HG03103 (cell line): ENCODE measurements around the gene APCDD1.
"Not testable (repeated sequence)": the region's sequence is repeated elsewhere in the genome, so short reads cannot be mapped to it uniquely, and the experiment has no call there.

Source experiments
- ATAC-seq: cut with Tn5 transposase; IDR thresholded peaks from one replicate; pipeline ENCODE4 v1.9.1; 2021; ENCODE audit warnings: low read depth; ENCODE audit not compliant: unreplicated experiment

Gene APCDD1

DNA sequence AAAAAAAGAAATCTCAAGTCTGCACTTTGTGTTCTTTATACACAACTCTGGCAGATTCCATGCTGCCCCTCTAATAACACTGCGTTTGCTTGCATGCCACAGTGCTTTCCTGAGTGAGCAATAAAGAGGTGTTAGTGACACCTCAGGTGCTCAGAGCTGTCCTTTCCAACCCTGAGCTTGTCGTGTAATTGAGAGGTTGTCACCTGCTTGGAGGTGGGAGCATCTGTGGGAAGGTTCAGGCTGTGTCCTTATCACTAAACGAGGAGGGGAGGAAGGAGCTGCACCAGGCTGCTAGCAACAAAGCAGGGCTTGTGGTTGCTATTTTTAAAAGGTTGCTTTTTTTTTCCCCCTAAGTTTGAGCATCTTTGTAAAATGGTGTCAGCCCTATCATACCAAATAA, 31.9 kb downstream of the APCDD1 start:
- no peak for ATAC-seq

DNA sequence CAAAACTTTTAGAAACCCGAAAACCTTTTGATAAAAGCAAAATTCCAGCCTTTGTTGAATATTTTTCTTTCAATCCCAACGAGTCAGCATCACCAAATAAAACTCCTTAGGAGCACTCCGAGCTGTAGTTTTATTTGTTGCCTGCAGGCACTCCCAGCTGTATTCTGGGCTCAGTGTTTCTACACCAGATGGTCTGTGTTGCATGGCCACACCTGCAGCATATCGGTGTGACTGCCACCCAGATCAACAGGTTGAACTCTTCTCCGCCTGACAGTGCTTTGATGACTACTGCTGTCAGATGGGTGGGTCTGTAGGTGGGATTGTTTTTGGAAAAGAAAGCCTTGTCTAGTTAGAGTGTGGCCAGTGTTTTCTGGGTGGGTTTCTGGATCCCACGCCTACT, 32.7 kb downstream of the APCDD1 start:
- ATAC-seq = no peak

DNA sequence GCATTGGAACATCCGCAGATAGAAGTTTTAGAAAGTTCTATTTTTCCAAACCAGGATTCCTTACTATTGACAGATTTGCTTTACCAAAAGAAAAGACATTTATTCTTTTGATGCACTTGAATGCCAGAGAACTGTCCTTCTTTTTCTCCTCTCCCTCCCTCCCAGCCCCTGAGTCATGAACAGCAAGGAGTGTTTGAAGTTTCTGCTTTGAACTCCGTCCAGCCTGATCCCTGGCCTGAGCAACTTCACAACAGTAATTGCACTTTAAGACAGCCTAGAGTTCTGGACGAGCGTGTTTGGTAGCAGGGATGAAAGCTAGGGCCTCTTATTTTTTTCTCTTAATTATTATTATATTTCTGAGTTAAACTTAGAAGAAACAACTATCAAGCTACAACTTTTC, 33.6 kb downstream of the APCDD1 start:
- no peak for ATAC-seq

DNA sequence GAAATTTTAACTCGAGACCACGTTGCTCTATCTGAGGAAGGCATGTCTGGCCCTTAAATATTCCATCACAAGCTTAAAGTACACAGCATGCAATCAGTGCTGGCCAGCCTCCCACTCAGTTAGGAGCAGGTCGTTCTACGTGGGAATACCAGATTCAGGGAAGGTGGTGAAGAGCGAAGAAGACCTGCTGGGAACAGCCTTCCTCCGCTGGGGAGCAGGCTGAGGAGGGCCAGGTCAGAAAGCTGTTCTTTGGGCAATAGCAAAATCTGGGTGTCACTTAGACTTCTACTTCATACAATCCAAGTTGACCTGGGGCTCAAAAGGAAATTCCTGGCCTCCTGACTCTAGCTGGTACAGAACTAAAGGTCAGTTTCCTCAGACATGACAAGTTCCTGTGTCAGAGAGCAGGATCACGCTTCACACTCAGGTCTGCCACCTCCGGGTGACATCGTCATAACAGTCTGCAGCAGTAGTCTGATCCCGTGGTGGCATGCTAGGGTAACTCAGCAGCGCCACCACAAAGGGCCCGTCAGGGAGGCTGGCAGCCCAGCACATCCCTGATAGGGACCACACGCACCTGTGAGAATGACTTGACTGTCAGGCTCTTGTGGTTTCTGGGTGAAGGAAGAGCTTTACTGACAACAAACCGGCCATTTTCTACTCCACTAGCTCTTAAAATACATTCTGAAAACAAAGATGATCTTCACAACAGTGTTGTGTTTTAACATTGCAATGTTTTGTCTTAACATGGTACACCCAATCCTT, 36.1 kb downstream of the APCDD1 start:
- ATAC-seq = peak; percentile 94

DNA sequence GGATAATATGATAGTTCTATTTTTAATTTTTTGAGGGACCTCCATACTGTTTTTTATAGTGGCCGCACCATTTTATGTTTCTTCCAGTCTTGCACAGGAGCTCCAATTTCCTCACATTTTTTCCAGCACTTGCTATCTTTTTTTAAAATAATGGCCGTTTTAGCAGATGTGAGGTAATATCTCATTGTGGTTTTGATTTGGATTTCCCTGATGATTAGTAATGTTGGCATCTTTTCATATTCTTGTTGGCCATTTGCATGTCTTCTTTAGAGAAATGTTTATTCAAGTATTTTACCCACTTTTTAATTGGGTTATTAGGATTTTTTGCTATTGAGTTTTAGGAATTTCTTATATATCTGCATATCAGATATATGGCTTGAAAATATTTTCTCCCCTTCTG, 41.5 kb downstream of the APCDD1 start:
- ATAC-seq = no peak

DNA sequence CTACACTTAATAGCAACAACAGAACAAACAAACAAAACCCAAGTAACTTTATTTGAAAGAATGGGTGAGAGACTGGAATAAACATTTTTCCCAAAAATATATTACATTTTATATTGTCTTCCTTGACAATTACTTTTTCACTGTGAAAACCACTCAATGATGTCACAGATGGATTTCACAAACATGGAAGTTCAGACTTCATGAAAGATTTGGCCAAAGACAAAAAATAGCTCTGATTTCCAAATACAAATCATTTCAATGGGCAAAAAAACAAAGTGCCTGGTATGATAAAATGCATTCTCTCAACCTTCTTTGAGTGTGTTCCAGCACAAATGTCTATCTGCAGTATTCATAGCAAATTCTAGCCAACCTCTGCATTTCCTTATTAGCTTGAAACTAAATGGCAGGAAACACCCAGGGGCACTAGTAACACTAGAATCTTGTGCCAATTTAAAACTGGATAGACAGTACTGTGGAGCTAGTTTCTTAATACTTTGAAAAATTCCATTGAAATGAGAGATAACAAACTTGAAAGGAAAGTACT, 42.8 kb downstream of the APCDD1 start:
- ATAC-seq = no peak

DNA sequence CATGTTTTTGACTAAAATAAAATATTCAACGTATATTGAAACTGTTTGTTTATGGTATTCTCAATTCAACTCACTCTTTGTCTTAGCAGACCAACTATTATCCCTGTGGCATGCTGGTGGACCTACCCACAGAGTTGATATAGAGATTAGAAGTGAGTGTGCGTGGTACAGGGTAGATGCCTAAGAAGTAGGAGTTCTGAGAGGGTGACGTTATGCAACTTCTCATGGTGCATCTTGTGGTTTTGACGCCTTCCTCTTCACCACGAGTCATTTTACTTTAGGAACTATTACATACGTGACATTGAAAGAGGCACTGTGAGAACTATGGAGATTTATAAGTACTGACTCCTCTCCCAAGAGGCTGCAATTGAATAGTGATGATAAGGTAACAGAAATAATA, 44.8 kb downstream of the APCDD1 start:
- no peak for ATAC-seq

DNA sequence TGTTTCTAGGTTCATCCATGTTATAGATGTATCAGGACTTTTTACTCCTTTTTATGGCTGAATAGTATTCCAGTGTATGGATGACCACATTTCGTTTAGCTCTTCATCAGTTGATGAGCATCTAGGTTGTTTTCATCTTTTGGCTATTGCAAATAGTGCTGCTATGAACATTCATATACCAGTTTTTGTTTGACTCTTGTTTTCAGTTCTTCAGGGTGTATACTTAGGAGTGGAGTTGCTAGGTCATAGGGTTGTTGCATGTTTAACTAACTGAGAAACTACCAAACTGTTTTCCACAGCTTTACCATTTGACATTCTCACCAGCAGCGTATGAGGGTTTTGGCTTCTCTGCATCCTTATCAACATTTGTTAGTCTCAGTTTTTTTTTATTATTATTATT, 45.6 kb downstream of the APCDD1 start:
- no peak for ATAC-seq

DNA sequence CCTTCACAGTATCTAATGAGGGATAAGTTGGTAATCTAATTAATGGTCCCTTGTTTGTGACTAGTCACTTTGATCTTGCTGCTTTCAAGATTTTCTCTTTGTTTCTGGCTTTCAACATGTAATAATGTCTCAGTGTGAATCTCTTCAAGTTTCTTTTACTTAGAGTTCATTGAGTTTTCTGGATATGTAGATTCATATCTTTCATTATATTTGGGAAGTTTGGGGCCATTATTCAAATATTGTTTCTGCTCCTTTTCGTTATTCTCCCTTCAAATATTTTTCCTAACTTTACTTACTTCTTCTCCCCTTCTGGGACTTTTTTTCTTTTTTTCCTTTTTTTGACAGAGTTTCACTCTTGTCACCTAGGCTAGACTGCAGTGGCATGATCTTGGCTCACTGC, 50.3 kb downstream of the APCDD1 start:
- ATAC-seq = no peak

DNA sequence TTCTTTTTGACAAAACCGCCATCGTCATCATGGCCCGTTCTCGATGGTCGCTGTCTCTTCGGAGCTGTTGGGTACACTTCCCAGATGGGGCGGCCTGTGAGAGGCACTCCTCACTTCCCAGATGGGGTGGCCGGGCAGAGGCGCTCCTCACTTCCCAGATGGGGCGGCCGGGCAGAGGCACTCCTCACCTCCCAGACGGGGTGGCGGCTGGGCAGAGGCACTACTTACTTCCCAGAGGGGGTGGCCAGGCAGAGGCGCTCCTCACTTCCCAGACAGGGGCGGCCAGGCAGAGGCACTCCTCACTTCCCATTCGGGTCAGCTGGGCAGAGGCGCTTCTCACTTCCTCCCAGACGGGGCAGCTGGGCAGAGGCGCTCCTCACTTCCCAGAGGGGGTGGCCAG, 51.5 kb downstream of the APCDD1 start:
- ATAC-seq = not testable (repeated sequence)

DNA sequence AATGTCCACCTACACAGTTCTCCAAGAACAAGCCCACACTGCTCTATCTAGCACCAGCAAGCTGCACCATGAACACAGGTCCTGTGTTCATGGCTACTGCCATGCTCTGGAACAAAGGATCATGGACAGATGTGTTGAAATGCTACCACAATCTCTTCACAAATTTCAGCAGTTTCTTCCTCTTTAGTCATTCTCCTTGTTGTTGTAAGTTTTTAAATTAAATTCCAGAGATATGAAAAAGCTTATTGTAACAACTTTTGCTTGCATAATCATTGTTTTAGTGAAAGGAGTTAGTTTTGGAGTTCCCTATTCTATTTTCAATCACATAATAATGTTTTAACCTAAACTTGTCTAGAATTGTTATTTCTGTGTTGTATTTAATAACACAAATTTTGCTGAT, 54.2 kb downstream of the APCDD1 start:
- no peak for ATAC-seq

DNA sequence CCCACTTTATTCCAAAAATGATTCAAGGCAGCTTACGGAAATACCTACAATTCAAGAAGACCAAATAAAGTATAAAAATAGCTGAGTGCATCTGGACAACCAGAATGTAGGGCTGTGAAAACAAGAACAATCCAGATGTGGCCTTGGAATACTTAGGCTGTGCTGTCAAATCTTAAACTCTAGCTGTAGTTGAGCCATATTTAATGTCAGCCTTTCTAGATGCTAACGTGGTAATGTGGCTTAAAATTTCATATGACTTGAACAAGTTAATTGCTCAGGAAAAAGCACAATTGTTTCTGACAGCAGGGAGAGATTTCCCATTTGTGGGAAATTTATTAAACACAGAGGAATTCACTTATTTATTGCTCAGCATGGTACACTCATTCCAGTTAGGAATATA, 56.8 kb downstream of the APCDD1 start:
- no peak for ATAC-seq

DNA sequence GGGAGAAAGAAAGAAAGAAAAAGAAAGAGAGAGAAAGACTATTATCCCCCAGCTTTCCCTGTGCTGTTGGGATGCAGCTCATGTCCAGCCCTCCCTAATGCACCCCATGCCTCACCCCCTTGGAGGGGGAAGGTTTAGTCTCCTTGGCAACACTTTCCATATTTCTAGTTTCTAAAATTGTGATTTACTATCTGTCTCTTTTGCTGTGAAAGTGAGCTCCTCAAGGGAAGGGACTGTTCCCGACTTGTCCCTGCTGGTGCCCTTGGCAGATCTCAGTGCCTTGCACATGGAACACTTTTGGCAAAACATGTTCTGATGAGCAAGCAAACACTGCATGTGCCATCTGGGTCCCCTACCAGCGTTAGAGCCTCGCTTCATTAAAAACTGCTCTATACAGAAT, 59.6 kb downstream of the APCDD1 start:
- no peak for ATAC-seq

DNA sequence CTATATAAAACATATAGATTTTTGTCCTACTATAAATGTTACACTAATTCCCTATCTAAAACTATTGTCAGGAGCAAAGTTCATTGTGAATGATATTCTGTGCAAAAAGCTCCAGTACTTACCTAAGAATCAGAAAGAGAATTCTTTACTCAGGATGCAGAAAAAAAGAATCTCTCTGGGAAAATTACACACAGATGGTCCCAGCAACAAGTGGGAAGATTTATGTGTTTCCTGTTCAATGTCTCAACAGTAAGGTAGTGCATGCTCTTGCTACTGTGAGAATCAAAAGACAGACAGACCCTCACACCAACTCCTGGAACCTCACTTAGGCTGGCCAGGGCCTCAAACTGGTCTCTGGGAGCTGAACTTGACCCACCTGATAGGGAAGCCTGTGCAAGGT, 60.2 kb downstream of the APCDD1 start:
- ATAC-seq = no peak

DNA sequence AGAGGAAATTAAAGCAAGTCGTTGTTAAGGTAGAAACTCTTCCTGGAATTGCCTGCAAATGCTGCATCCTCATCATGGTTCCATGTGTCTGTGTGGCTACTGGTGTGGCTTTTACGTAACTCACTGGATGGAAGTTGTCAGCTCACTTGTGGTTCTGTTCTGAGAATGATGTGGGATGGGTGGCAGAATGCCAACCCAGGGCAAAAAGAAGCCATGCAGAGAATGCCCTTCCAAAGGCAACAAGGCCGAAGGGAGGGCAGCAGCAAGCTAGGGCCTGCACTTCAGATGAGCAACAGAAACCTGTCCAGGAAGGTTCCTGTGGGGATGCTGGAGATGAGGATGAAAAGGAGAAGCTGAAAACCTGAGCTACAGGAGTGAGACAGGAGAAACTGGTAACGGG, 61.0 kb downstream of the APCDD1 start:
- no peak for ATAC-seq

DNA sequence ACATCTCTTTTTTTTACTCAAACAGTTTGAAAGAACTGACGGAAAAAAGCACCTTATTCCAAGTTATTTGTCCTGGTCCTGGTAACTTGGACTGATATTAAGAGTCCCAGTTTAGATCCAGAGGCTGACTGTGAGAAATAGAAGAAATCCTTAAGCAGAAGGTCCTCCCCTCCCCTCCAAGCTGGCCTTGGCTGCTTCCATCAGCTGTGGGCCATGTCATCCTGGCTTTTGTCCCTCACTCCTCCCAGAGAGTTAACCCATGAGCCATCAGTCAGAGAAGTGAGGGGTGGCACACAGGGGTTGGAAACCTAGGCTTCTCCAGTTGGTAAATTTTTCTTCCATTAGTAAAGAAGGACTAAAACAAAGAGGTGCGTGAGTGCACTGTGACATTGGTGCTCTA, 61.6 kb downstream of the APCDD1 start:
- ATAC-seq = no peak

DNA sequence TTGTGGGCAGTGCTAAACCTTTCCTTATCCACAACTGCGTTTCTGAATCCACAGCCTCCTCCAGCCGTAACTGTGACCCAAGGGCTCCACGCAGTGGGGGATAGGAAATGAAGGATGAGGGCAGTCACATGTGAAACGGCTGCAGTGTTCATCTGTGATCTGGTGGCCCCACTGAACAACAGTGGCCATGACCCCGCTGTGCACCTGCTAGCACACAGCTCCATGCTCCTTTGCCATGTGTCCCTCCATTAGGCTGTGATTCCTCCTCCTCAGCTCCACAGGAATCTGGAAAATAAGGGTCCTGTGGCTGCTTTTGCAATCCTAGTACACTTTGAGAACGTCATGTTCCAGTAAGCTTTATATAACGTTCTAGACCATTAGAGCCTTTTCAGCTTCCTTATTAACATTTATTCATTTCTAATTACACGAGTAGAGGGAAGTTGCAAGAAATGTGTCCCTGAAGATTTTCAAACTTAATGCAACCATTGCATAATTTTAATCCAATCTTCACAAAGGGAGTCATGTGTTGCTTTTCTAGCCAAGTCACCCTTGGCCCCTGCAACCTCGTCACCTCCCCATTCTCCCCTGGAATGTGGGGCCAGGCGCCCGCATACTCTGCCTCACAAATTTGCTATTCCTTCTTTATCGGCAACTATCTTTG, 64.3 kb downstream of the APCDD1 start:
- ATAC-seq = no peak

DNA sequence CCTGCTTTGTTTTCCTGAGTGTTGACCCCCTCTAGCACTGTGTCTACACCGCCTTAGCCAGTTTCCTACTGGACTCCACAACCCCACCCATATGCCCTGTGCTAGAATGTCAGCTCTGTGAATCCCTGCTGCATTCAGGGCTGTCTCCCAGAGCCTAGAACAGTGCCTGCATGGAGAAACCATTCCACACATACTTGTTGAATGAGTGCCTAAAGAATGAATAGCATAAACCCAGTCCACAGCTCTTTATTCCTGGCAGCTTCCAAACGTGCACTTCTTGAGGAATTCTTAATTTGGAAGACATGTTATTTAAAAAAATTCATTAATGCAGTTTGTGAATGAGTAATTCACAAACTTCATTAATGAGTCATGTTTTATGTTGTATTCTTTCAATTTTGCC, 64.9 kb downstream of the APCDD1 start:
- ATAC-seq = no peak

DNA sequence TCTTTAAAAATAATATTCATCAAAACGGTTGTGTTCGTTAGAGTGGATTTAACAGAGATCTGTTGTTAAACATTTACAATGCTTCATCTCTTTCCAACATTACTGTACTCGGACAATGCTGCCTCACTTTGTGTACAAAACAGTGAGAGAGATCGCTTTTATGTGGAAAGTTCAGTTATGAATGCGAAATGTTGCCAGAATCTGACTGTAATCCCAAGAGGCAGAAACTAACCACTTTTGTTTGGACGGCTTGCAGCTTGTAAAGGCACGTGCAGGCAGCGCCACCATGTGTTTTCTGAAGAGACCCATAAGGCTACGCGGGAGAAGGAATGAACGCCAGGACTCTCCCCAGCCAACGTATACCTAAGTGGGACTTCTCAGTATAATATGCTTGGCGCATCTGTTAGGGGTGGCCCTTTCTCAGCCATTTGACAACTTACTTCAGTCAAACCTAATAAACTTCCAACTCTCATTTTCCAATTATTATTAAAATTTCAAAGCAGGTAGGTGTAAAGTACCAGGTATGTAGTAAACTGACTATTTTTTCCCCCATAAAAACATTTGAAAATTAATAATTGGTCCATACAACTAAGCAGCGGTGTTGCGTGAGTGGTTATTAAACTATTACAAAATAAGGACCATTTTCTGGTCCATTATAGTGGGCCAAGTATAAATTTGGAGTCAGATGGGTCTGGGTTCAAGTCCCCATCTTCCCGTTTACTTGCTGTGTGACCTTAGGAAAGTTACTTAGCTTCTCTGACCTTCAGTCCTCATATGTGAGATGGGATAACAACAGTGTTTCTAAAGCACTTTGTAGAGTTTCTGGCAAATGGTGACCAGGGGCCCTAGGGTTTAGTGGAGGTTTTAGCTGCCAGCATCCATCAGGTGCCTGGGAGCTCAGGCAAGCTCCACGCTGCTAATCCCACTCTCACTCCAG, 65.8 kb downstream of the APCDD1 start:
- peak; percentile 74 for ATAC-seq

DNA sequence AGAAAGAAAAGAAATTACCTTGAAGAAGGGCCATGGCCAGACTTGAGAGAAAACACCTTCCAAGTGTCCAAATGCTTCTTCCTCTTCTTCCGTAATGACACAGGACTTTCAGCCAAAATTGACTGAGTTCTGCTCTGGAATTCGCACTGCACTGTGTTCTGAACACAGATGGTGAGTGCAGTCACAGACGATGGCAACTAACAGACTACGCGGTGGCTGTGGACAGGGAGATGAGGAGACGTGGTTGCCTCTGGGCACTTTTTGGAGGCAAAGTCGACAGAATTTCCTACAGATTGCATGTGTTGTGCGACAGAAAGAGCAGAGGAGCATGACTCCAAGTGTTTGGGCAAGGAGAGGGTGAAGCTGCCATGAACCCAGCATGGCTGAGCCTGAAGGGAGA, 67.1 kb downstream of the APCDD1 start:
- no peak for ATAC-seq

DNA sequence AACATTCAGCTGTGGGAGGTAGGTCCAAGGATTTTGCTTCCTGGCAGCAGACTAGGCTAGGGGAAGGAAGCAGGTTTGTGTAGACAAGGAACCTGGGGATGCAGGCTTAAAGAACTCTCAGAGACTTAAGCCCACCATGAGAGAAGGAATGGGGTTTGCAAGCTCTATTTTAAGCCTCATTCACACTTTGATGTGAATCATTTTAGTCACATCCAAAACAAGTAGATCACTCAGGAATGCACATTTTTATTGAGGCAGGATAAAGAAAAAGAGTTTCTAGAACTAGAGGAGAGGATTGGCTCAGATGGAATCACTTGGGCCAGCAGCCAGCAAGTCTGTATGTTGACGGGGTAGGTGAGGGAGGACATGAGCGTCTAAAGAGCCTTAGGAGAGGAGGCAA, 68.1 kb downstream of the APCDD1 start:
- ATAC-seq = no peak
